HepG2 (cell line): ENCODE results near the gene SESN2. TPM values are rescaled to one million over a fixed set of nuclear protein-coding genes. Genes with fewer than 3 reads are reported as not detected.

ENCODE experiments used
- HOXA3 ChIP-seq: sonication (generic); formaldehyde crosslinking; IDR thresholded peaks from 2 replicates; pipeline ENCODE4 v1.5.0; 2020; ENCODE audit warnings: missing genetic modification reagents
- IRF2 ChIP-seq: IDR thresholded peaks from 2 replicates; pipeline ENCODE4 v1.6.1; 2018; ENCODE audit warnings: missing genetic modification reagents, missing compliant biosample characterization
- KAT7 ChIP-seq: IDR thresholded peaks from 2 replicates; pipeline ENCODE4 v1.6.1; 2018; ENCODE audit warnings: borderline replicate concordance, missing compliant biosample characterization
- KDM3A ChIP-seq: IDR thresholded peaks from 2 replicates; pipeline ENCODE4 v1.6.1; 2018; ENCODE audit warnings: low read depth, missing compliant biosample characterization
- KDM5A ChIP-seq: fragments of 200-600 bp; sonication (generic); IDR thresholded peaks from 2 replicates; pipeline ENCODE4 v1.7.0; 2018; ENCODE audit warnings: antibody characterized with exemption, mild to moderate bottlenecking, low read length, borderline replicate concordance
- PAX8 ChIP-seq: sonication (generic); formaldehyde crosslinking; IDR thresholded peaks from 2 replicates; pipeline ENCODE4 v1.8.0; 2022; ENCODE audit warnings: mild to moderate bottlenecking, missing genetic modification reagents, borderline replicate concordance
- PREB ChIP-seq: sonication (generic); formaldehyde crosslinking; IDR thresholded peaks from 2 replicates; pipeline ENCODE4 v1.4.0; 2020; ENCODE audit warnings: missing genetic modification reagents
- PTBP1 ChIP-seq: fragments of 200-400 bp; formaldehyde crosslinking; IDR thresholded peaks from 2 replicates; pipeline ENCODE4 v1.6.1; 2018; ENCODE audit warnings: low read length, low read depth; ENCODE audit not compliant: poor library complexity, severe bottlenecking
- SMAD3 ChIP-seq: sonication (generic); formaldehyde crosslinking; IDR thresholded peaks from 2 replicates; pipeline ENCODE4 v1.4.0; 2020; ENCODE audit warnings: missing genetic modification reagents
- ZNF17 ChIP-seq: sonication (generic); formaldehyde crosslinking; IDR thresholded peaks from 2 replicates; pipeline ENCODE4 v1.5.0; 2020; ENCODE audit warnings: mild to moderate bottlenecking, missing genetic modification reagents
- ZNF343 ChIP-seq: sonication (generic); formaldehyde crosslinking; IDR thresholded peaks from 2 replicates; pipeline ENCODE4 v1.4.0; 2020; ENCODE audit warnings: mild to moderate bottlenecking, missing genetic modification reagents
- ZNF576 ChIP-seq: sonication (generic); formaldehyde crosslinking; IDR thresholded peaks from 2 replicates; pipeline ENCODE4 v1.4.0; 2020; ENCODE audit warnings: mild to moderate bottlenecking, missing genetic modification reagents
- polyA plus RNA-seq, 8 experiments: library from polyadenylated mRNA; depleted of rRNA in 3 of 8; stranded (reverse) in 7 of 8; unstranded in 1 of 8; fragments of >200 nt; fragmentation: Illumina TruSeq in 4 of 8; extraction: Trizol in 4 of 8; gene quantifications; 2 replicates each; pipeline versions ENCODE4 v1.2.1 to v1.2.3, GENCODE V29; 2011 to 2016; ENCODE audit warnings: low read depth in 4 of 8, missing spikeins in 1 of 8, mixed read lengths in 1 of 8; ENCODE audit not compliant: insufficient read depth in 1 of 8
- total RNA-seq, 5 experiments: library from RNA; depleted of rRNA; stranded (reverse); fragments of >200 nt; fragmentation: Illumina TruSeq; extraction: Trizol; gene quantifications; 2 replicates each; pipeline ENCODE4 v1.2.3, GENCODE V29; 2016; ENCODE audit warnings: low read depth in 1 of 5
- TF ChIP-seq, protein P1 (sequence below), 2 experiments: sonication (generic) in 1 of 2; formaldehyde crosslinking in 1 of 2; IDR thresholded peaks; 2 replicates each; pipeline versions ENCODE4 v1.6.1 to v1.9.0; 2014 to 2022; ENCODE audit warnings: antibody characterized with exemption in 1 of 2, borderline replicate concordance in 1 of 2, inconsistent platforms in 1 of 2, low read depth in 1 of 2, missing genetic modification reagents in 1 of 2
- TF ChIP-seq, protein P2 (sequence below), 2 experiments: sonication (generic) in 1 of 2; formaldehyde crosslinking in 1 of 2; IDR thresholded peaks; 2 replicates each; pipeline versions ENCODE4 v1.4.0 to v1.6.1; 2016 to 2020; ENCODE audit warnings: borderline replicate concordance in 1 of 2, low read depth in 1 of 2, mild to moderate bottlenecking in 1 of 2, missing genetic modification reagents in 1 of 2
- TF ChIP-seq, protein P3 (sequence below): sonication (generic); formaldehyde crosslinking; IDR thresholded peaks from 2 replicates; pipeline ENCODE4 v1.4.0; 2020; ENCODE audit warnings: missing genetic modification reagents, borderline replicate concordance

The SESN2 gene
- total and polyA plus RNA-seq, 2 of the 13 experiments (the other 11 are each of a cell fraction or from before 2014, with no cell fraction given) = 13.2 to 19.1 TPM

DNA sequence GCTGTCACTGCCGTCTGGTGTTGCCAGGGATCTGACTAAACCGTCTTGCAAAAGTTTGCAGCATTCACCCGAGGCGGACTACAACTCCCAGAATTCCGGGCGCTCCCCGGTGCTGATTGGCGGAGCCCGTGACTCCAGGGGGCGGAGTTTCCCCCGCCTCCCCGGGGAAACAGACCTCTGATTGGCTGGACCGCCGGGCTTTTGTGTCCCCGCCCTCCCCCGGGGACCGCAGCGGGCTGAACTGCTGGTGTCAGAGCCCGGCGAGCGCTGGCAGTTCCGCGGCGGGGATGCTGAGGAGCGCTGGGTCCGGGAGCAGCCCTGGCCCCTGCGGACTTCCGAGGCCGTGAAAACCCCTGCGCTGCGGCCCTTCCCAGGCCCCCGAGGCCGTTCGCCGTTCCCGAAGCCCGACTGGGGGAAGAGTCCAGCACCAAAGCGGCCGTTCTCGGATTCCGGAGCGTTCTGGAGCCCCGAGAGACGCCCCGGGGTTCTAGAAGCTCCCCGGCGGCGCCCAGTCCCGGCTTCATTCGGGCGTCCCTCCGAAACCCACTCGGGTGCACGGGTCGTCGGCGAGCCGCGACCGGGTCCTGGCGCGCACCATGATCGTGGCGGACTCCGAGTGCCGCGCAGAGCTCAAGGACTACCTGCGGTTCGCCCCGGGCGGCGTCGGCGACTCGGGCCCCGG lies at the start of gene SESN2 (continued):
- TF ChIP-seq, protein P1, sequence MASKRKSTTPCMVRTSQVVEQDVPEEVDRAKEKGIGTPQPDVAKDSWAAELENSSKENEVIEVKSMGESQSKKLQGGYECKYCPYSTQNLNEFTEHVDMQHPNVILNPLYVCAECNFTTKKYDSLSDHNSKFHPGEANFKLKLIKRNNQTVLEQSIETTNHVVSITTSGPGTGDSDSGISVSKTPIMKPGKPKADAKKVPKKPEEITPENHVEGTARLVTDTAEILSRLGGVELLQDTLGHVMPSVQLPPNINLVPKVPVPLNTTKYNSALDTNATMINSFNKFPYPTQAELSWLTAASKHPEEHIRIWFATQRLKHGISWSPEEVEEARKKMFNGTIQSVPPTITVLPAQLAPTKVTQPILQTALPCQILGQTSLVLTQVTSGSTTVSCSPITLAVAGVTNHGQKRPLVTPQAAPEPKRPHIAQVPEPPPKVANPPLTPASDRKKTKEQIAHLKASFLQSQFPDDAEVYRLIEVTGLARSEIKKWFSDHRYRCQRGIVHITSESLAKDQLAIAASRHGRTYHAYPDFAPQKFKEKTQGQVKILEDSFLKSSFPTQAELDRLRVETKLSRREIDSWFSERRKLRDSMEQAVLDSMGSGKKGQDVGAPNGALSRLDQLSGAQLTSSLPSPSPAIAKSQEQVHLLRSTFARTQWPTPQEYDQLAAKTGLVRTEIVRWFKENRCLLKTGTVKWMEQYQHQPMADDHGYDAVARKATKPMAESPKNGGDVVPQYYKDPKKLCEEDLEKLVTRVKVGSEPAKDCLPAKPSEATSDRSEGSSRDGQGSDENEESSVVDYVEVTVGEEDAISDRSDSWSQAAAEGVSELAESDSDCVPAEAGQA (IDR thresholded peaks at IDR 0.05; ENCODE audit: low read depth) = no peak
- TF ChIP-seq, protein P1 (CRISPR knock-in tag; IDR thresholded peaks at IDR 0.05; ENCODE audit: borderline replicate concordance) = peak; percentile 29; the same call in 1 of the 2 replicates
- TF ChIP-seq ZNF576 (CRISPR knock-in tag) (no peak), SMAD3 (CRISPR knock-in tag) (no peak), ZNF17 (no peak), PTBP1 (no peak), IRF2 (no peak; the same call in 1 of the 2 replicates), KDM3A (CRISPR knock-in tag) (0 out of 2 replicates have a peak, but pooled peaks have one; percentile 57), KAT7 (CRISPR knock-in tag) (peak; percentile 52; the same call in 1 of the 2 replicates), ZNF343 (CRISPR knock-in tag) (no peak; the same call in 1 of the 2 replicates), KDM5A (peak; percentile 65; the same call in 1 of the 2 replicates), PREB (CRISPR knock-in tag) (no peak), HOXA3 (CRISPR knock-in tag) (peak; percentile 58; the same call in 1 of the 2 replicates), PAX8 (CRISPR knock-in tag) (no peak)
- TF ChIP-seq, protein P2, sequence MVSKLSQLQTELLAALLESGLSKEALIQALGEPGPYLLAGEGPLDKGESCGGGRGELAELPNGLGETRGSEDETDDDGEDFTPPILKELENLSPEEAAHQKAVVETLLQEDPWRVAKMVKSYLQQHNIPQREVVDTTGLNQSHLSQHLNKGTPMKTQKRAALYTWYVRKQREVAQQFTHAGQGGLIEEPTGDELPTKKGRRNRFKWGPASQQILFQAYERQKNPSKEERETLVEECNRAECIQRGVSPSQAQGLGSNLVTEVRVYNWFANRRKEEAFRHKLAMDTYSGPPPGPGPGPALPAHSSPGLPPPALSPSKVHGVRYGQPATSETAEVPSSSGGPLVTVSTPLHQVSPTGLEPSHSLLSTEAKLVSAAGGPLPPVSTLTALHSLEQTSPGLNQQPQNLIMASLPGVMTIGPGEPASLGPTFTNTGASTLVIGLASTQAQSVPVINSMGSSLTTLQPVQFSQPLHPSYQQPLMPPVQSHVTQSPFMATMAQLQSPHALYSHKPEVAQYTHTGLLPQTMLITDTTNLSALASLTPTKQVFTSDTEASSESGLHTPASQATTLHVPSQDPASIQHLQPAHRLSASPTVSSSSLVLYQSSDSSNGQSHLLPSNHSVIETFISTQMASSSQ (IDR thresholded peaks at IDR 0.05; ENCODE audit: low read depth) = no peak
- TF ChIP-seq, protein P2 (CRISPR knock-in tag; IDR thresholded peaks at IDR 0.05; ENCODE audit: borderline replicate concordance) = no peak
- TF ChIP-seq, protein P3, sequence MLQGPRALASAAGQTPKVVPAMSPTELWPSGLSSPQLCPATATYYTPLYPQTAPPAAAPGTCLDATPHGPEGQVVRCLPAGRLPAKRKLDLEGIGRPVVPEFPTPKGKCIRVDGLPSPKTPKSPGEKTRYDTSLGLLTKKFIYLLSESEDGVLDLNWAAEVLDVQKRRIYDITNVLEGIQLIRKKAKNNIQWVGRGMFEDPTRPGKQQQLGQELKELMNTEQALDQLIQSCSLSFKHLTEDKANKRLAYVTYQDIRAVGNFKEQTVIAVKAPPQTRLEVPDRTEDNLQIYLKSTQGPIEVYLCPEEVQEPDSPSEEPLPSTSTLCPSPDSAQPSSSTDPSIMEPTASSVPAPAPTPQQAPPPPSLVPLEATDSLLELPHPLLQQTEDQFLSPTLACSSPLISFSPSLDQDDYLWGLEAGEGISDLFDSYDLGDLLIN (CRISPR knock-in tag) = no peak
